Measurements from ENCODE around the gene SPTBN4.
A peak's percentile ranks its signal among the peaks of the same experiment; 100 is the strongest.
"Not testable (repeated sequence)": the region's sequence is repeated elsewhere in the genome, so short reads cannot be mapped to it uniquely, and the experiment has no call there.

SPTBN4 gene

GRCh38 chr19:40510526-40511115, 43.8 kb downstream of the SPTBN4 start:
- no peak for DNase-seq

- no peak for DNase-seq
These were observed 44.7 kb downstream of the SPTBN4 start for GRCh38 chr19:40511487-40511886.

GRCh38 chr19:40512110-40512472, 45.3 kb downstream of the SPTBN4 start:
- DNase-seq: no peak

- no peak for DNase-seq
These were observed 45.9 kb downstream of the SPTBN4 start for GRCh38 chr19:40512473-40513344.

- DNase-seq: no peak
These were observed 46.5 kb downstream of the SPTBN4 start for GRCh38 chr19:40513345-40513678.

GRCh38 chr19:40513741-40514315, 47.0 kb downstream of the SPTBN4 start:
- no peak for DNase-seq

GRCh38 chr19:40517248-40517647, 50.4 kb downstream of the SPTBN4 start:
- no peak for DNase-seq

- DNase-seq: no peak
These were observed 52.8 kb downstream of the SPTBN4 start for GRCh38 chr19:40519352-40520322.

GRCh38 chr19:40521276-40521675, 54.5 kb downstream of the SPTBN4 start:
- no peak for DNase-seq

- not testable (repeated sequence) for DNase-seq
These were observed 55.1 kb downstream of the SPTBN4 start for GRCh38 chr19:40521900-40522299.

GRCh38 chr19:40523322-40524047, 56.7 kb downstream of the SPTBN4 start:
- peak; percentile 42 for DNase-seq

- no peak for DNase-seq
These were observed 57.3 kb downstream of the SPTBN4 start for GRCh38 chr19:40524133-40524549.

GRCh38 chr19:40524655-40525054, 57.9 kb downstream of the SPTBN4 start:
- DNase-seq: no peak

- DNase-seq: peak; percentile 15
These were observed 58.6 kb downstream of the SPTBN4 start for GRCh38 chr19:40525234-40526051.

GRCh38 chr19:40528078-40528477, 61.3 kb downstream of the SPTBN4 start:
- no peak for DNase-seq

GRCh38 chr19:40528533-40529092, 61.8 kb downstream of the SPTBN4 start:
- DNase-seq: no peak

- peak; percentile 75 for DNase-seq
These were observed 62.5 kb downstream of the SPTBN4 start for GRCh38 chr19:40529093-40529954.

- DNase-seq: no peak
These were observed 63.5 kb downstream of the SPTBN4 start for GRCh38 chr19:40530091-40530901.

GRCh38 chr19:40533508-40533907, 66.7 kb downstream of the SPTBN4 start:
- no peak for DNase-seq
